ENCODE measurements around the gene SHANK3.
A peak's percentile ranks its signal among the peaks of the same experiment; 100 is the strongest.

DNA sequence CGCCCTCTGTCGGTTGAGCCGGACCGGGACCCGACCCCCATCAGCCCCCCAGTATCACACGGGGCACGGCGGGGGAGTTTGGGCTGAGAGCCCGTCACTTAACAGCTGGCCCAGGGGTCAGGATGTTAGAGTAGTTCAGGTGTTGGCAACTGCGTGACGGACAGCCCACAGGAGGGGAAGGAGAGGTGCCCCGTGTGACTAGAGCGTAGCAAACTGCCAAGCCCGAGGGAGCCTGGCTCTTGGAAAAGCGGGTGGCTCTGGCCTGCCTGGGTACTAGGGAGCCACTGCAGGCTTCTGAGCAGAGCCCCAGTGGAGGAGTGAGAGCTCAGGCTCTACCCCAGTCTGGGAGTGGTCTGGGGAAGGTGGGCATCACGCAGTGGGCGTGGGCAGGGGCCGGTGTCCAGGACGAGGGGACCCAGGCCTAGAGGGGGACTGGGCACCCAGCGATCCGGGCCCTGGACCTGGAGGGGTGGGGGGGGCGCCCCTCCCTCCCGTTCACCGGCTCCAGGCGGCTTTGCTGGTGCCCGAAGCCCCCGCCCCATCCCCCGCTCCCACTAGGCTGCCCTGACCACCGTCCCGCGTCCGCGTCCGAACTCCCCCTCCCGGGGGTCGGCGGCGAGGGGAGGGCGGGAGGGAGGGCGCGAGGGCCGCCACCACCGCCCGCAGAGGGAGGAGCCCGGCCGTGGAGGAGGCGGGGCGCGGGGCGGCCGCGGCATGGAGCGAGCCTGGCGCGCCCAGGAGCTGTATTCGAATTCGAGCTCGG is 24.4 kb downstream of the SHANK3 start:
- TF ChIP-seq CTCF (IDR thresholded peaks at IDR 0.05), result peak in 3 of 6 experiments; percentile 18 to 26 (median 26)
- no peak for TF ChIP-seq POLR2A (IDR thresholded peaks at IDR 0.05)
